ENCODE data around the gene CDC42BPA.

Gene CDC42BPA

DNA sequence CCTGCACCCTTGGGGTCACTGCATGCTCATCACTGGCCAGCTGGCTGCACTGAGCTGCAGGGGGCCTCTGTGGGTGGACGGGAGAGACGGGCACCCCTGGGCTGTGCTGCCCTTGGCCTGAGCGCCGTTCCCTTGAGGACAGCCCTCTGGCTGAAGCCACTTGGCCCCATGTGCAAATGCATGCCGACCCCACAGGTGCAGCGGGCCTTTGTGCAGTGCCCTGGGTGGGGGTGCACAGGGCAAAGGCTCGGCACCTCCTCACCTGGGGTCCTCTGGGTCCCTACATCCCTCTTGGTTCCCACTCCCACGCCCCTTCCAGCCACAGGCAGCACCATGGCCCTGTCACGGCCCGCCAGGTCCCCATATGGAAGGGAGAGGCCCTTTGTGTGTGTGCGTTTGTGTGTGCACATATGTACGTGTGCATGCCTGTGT, 336.9 kb downstream of the CDC42BPA start:
- Histone ChIP-seq H3K4me1 (no peaks in the 10 kb centered on the region), H3K27me3 (no peaks in the 10 kb centered on the region), H4K20me1 (peaks cover 27% of the 10 kb centered on the region; the same call in 1 of the 2 replicates), H3K9me3 (no peaks in the 10 kb centered on the region), H3K27ac (no peak overlapping the region), H3K9ac (no peak overlapping the region), H3K36me3 (peaks cover 100% of the 10 kb centered on the region), H3K4me2 (no peak overlapping the region), H3K4me3 (no peak overlapping the region)
- TF ChIP-seq Cebpa-rat (IDR thresholded peaks at IDR 0.05) = no peak

DNA sequence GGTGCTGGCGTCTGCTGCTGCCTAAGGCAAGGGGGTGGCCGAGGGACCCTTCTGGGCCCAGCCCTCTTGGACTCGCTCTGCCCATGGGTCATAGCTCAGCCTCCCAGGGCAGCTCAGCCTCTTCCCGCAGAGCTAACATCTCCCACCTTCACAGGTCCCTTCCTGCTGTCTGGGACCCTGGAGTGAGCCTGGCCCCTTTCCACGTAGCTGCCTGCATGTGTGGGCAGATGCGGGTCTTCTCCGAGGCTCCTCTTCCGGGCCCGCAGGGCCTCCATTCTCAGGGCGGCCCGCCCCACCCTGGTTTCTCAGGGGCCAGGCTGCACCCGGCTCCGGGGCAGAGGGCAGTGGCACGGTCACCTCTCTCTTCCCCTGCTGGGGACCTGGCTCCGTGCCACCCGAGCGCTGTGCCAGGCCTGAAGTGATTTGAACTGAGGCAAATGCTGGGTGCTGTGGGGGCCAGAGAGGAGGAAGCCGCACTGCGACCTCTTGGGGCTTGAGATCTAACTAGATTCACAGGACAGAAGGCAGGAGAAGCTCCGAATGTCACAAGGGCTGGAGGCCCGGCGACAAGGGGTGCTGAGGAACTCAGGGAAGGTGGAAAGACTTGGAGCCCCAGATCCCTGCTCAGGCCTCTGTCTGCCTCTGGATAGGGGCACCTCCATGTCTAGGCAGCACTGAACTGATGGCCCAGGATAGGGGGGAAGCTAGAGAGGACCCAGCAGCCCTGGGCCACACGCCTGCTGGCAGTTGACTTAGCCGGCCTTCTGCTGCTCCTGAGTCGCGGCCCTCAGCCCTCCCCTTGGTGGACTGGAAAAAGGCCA, 337.5 kb downstream of the CDC42BPA start:
- Histone ChIP-seq H4K20me1 (peaks cover 33% of the 10 kb centered on the region), H3K4me2 (no peak overlapping the region), H3K9ac (no peak overlapping the region), H3K4me3 (no peak overlapping the region), H3K9me3 (no peaks in the 10 kb centered on the region), H3K27ac (no peak overlapping the region), H3K4me1 (no peaks in the 10 kb centered on the region), H3K36me3 (peaks cover 95% of the 10 kb centered on the region), H3K27me3 (no peaks in the 10 kb centered on the region)
- TF ChIP-seq Cebpa-rat (IDR thresholded peaks at IDR 0.05) = no peak

DNA sequence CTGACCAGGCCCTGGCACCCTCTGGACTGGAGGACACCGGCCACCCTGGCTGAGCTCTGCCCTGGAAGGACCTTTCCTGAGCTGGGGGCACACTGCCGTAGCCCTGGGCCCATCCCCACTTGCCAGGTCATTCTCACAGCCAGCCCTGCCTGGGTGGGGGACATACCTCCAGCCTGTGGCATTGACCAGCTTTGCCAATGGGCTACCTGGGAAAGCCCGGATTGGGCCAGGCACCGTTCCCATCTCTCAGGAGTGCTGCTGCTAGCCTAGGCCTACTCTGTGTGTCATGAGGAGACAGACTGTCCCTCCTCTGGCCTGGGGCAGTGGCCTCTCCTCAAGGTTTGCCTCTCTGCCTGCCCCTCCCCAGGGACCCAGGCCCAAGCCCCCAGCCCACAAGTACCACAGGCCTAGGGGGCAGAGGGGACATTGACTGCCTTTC, 338.2 kb downstream of the CDC42BPA start:
- H4K20me1 ChIP-seq = peaks cover 40% of the 10 kb centered on the region
- H3K4me1 ChIP-seq = no peaks in the 10 kb centered on the region
- no peak overlapping the region for H3K27ac ChIP-seq
- H3K4me3 ChIP-seq = no peak overlapping the region
- peaks cover 93% of the 10 kb centered on the region for H3K36me3 ChIP-seq
- H3K9ac ChIP-seq = no peak overlapping the region
- no peak overlapping the region for H3K4me2 ChIP-seq
- no peaks in the 10 kb centered on the region for H3K9me3 ChIP-seq
- no peak for TF ChIP-seq Cebpa-rat (IDR thresholded peaks at IDR 0.05)
- no peaks in the 10 kb centered on the region for H3K27me3 ChIP-seq

DNA sequence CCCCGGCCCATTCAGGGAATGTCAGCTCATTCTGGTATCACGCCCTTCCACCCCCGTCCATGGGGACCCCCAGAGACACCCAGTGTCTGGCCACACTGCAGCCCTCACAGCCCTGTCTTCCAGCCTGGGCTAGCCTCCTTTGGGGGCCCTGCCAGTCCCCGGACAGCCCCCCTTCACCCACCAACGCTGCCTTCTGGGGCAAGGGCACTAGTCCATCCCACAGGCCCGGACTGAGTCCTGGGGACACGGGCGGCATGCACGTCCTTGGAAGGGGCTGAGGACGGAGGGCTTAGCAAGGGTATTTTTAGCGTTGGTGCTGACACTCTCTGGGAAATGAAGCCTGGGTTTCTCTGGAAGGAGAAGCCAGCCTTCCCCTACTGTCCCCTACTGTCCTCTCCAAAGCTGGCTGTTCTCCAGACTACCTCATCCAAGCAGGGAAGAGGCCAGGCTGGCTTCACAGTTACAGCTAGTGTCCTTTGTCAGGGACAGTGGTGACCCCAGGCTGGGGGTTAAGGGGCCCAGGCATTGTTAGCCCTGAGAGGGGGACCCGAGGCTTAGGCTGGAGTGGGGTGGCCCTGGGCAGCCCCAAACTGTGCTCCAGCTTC, 338.7 kb downstream of the CDC42BPA start:
- Histone ChIP-seq H3K36me3 (peaks cover 93% of the 10 kb centered on the region), H3K4me3 (no peak overlapping the region), H3K9ac (no peak overlapping the region), H4K20me1 (peaks cover 45% of the 10 kb centered on the region), H3K27ac (no peak overlapping the region), H3K4me1 (no peaks in the 10 kb centered on the region), H3K9me3 (no peaks in the 10 kb centered on the region), H3K27me3 (no peaks in the 10 kb centered on the region), H3K4me2 (no peak overlapping the region)
- TF ChIP-seq Cebpa-rat (IDR thresholded peaks at IDR 0.05) = no peak

DNA sequence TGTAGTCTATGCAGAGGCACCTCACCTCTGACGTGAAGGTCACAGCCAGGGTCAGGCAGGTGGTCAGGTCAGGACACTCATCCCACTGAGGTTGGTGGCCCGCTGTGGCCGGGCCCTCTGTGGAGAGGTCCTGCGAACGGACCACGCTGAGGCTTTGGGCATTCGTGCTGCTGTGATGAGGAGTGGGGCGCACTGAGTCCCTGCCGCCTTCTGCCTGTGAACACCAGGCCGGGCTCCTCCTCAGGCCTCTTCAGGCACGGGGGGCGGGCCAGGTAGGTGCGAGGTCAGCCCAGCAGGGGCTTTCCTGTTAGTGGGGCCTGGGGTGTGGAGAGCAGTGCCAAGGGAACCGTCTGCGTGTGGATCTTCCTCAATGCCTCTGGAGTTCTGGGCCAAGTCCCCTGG, 339.2 kb downstream of the CDC42BPA start:
- no peak overlapping the region for H3K4me3 ChIP-seq
- H3K36me3 ChIP-seq = peaks cover 93% of the 10 kb centered on the region
- no peak overlapping the region for H3K27ac ChIP-seq
- TF ChIP-seq Cebpa-rat (IDR thresholded peaks at IDR 0.05) = no peak
- 0 out of 2 replicates have a peak, but pooled peaks cover 3% of the 10 kb centered on the region for H3K4me1 ChIP-seq
- no peaks in the 10 kb centered on the region for H3K9me3 ChIP-seq
- peaks cover 50% of the 10 kb centered on the region for H4K20me1 ChIP-seq
- H3K4me2 ChIP-seq = no peak overlapping the region
- H3K9ac ChIP-seq = no peak overlapping the region
- H3K27me3 ChIP-seq = no peaks in the 10 kb centered on the region

DNA sequence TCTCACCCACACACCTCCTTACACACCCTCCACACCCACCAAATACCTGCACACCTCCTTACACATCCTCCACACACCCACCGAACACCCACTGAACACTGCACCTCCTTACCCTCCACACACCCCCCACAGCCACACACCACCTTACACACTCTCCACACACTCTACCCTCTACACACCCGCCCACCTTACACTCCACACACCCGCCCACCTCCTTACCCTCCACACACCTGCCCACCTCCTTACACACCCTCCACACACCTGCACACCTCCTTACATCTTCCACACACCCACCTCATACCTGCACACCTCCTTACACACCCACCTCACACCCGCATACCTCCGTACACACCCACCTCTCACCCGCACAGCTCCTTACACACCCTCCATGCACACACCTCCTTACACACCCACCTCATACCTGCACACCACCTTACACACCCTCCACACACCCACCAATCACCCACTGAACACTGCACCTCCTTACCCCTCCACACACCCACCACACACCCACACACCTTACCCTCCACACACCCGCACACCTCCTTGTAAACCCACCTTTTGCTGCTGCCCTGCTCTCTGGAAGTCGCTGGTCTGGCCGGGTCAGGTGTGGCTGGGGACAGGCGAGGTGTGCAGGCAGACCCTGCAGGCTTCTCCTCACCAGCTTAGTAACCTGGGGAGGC, 339.7 kb downstream of the CDC42BPA start:
- peaks cover 90% of the 10 kb centered on the region for H3K36me3 ChIP-seq
- no peaks in the 10 kb centered on the region for H3K27me3 ChIP-seq
- no peak overlapping the region for H3K4me3 ChIP-seq
- H4K20me1 ChIP-seq = peaks cover 55% of the 10 kb centered on the region
- H3K4me2 ChIP-seq = no peak overlapping the region
- no peaks in the 10 kb centered on the region for H3K9me3 ChIP-seq
- H3K4me1 ChIP-seq = peaks cover 9% of the 10 kb centered on the region
- no peak overlapping the region for H3K9ac ChIP-seq
- TF ChIP-seq Cebpa-rat (IDR thresholded peaks at IDR 0.05) = no peak
- H3K27ac ChIP-seq = no peak overlapping the region

DNA sequence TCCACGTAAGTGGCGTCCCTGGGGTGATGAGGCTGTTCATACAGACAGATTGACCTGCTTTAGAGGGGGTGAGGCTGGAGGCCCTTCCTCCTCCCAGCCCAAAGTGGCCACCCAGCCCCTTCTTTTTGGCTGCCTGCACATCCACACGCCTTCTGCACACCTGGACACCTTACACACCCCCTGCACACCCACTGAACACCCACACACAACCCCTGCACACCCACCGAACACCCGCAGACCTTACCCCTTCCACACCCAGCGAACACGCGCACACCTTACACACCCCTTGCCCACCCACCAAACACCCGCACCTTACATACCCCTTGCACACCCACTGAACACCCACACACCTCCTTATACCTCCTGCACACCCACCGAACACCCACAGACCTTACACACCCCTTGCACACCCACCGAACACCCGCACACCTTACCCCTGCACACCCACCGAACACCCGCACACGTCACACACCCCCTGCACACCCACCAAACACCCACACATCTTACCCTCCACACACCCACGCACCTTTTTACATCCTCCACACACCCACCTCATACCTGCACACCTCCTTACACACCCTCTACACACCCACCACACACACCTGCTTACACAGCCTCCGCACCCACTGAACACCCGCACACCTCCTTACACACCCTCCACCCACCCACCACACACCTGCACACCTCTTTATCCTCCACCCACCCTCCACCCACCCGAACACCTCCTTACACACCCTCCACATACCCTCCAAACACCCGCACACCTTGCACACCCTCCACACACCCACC, 340.5 kb downstream of the CDC42BPA start:
- Histone ChIP-seq H3K27me3 (no peaks in the 10 kb centered on the region), H3K27ac (no peak overlapping the region), H3K9ac (no peak overlapping the region), H3K4me1 (peaks cover 16% of the 10 kb centered on the region), H3K4me2 (no peak overlapping the region), H3K36me3 (peaks cover 90% of the 10 kb centered on the region), H3K4me3 (no peak overlapping the region), H4K20me1 (peaks cover 63% of the 10 kb centered on the region), H3K9me3 (no peaks in the 10 kb centered on the region)
- no peak for TF ChIP-seq Cebpa-rat (IDR thresholded peaks at IDR 0.05)

DNA sequence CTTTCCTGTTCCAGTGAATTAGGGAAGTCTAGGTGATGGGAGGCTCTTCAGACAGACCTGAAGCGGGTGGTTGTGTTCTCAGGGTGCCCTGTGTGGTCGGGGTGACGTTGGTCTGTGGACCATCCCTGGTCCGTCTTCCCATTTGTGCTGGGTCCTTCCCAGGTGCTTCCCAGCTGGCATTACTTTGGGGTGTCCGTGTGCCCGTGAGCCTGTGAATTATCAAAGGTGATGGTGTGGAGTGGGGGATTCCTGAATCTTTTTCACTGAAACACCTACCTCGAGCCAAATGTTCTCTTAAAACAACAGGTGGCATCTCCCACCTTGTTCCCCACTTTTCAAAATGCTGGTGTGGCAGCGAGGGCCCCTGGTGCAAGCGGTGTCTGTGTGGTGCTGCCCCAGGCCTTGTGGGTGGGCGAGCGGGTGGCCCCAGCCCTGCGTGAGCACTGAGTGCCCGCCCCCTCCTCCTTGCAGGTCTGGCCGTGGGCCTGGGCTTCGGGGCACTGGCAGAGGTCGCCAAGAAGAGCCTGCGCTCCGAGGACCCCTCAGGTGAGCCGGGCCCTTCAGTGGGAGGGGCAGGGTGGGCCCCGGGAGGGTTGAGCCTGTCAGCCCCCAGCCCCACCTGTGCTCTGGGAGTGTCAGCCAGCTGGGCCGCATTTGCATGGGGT, 341.2 kb downstream of the CDC42BPA start:
- H3K4me2 ChIP-seq = no peak overlapping the region
- no peak for TF ChIP-seq Cebpa-rat (IDR thresholded peaks at IDR 0.05)
- no peak overlapping the region for H3K4me3 ChIP-seq
- H3K4me1 ChIP-seq = peaks cover 24% of the 10 kb centered on the region
- H3K27me3 ChIP-seq = no peaks in the 10 kb centered on the region
- peaks cover 69% of the 10 kb centered on the region for H4K20me1 ChIP-seq
- H3K27ac ChIP-seq = no peak overlapping the region
- H3K9me3 ChIP-seq = no peaks in the 10 kb centered on the region
- no peak overlapping the region for H3K9ac ChIP-seq
- peaks cover 88% of the 10 kb centered on the region for H3K36me3 ChIP-seq

All from BLaER1 (cell line).